Midbrain (tissue), 1 donor: ENCODE measurements around the gene JRKL.
A peak's percentile ranks its signal among the peaks of the same experiment; 100 is the strongest.

Experiments
- DNase-seq: peaks from one replicate; lab custom pipeline; 2025; lab: John Stamatoyannopoulos, UW

JRKL gene

DNA sequence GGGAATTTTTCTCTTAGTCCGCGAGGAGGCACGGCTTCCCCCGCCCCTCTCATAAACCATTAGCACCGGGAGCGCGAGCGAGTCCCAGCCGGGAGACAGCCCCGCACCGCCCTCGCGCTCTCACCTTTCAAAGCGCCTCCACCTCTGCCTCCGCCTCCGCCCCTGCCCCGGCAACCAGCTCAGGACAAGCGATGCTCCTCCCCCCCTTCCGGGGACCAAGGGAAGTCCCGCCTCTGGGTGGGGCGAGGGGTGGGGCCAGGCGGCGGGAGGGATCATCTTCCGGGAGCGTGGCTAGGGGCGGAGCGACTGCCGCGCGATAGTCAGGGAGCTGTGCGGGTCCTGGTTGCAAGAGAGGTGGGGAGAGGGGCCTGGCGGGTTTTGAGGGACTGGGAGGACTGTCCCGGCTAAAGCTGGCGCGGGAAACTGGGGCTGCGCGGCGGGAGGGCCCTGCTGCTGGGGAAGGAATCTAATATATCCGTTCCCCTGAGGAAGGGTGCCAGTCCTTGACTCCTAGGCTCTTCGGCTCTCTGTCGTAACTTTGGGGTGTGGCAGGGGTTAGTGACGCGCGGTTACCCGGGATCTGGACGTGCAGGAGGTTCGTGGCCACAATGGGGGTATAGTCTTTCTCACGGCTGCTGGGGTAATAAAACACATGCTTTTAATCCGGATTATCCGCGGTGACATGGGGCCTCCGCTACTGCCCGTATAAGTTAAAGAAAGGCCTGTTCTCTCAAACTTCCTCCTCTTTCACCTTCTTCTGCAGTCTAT is at the start of gene JRKL, which contains the start of gene CCDC82:
Gene JRKL, plus strand, starts transcription at position 294 of the 768 bp plus-strand sequence. CDS start 637 bp downstream, outside the sequence.
Gene CCDC82, minus strand, starts transcription at position 193 of the 768 bp plus-strand sequence. CDS start 5,165 bp downstream, outside the sequence.
- peak; percentile 96 for DNase-seq

DNA sequence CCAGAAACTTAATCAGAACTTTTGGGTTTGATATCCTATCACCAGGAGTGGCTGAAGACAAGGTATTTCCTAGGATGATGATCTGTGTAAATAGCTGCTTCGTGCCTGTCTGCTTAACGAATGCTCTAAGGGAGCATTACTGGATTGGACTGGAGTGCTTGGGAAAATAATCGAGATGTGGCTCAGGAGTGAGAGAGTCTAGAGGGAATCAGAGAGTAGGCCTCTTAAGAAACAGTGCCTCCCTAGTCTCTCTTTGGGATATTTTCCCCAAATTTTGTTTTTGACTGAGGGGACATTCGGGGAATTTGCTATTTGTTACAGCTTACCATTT is 49.3 kb upstream of the JRKL start:
- peak; percentile 34 for DNase-seq

DNA sequence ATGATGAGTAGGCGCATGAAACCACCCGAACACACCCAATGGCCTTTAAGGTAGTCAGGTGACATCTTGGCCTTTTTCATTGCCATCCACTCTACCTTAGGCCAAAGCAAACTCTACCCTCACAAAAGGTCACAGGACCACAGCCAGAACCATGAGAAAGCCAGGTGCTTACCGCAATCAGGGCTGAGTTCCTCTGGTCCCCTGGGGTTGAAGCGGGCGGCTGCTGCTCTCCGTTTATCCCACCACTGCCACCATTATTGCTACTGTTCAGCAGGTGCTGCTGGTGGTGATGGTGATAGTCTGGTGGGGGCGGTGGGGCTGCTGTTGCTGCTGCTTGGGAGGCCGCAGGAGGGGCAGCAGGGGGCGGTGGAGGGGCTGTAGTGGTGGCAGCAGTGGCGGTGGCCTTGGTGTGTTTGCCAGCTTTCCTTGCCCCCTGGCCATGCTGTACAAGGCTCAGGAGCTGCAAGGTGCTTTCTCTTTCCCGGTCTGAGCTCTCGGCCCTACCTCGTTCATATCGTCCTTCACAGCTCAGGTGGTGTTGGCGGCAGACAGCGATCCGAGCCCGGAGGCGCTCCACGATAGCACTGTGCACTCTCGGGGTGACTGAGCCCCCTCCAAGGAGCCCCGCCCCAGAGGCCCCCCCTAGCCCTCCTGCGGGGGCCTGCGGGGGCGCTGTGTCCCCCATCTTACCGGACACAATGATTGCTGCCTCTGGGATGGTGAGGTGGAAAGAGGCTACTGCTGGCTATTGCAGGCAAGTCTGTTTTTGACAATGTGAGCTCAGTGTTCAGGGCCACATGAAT is 48.4 kb upstream of the JRKL start:
- peak; percentile 72 for DNase-seq

DNA sequence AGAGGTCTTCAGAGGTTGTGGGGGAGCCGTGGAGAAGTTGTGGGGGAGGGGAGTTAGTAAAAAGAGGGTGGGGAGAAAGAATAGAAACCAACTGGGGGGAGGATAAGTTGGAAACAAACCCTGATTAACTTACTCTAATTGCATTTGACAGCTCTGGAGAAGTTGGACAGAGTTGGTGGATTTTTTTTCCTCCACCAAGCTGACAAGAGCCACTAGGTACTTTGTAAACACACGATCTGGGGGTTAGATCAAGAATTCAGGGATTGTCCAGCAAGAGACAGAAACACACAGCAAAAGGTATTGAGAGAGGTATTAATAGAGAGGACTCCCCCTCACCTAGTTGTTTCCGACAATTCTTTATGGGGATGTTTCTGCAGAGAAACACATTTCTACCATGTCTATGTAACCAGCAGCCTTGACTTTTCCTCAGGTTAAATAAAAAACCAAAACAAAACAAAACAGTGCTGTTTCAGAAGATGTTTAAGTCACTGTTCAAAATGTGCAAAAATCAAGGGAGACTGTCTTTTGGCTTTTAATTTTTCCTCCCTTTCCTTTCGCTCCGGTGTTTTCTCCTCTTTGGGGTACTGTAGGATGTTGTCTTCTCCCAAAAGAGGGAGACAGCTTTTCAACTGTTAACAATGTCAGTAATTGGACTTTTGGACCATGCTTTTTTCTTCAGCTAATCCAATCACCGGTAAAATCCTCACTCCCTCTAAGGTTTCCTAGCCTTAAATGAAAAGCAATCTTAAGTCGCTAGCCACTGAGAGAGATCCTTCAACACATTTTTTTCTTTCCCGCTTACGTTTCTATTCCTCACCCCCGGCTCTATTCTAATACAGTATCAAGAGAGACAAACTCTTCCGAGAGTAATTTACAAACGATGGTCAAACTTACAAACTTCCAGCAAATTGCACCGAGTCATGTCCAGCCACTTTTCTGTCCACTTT is 47.5 kb upstream of the JRKL start:
- peak; percentile 78 for DNase-seq

DNA sequence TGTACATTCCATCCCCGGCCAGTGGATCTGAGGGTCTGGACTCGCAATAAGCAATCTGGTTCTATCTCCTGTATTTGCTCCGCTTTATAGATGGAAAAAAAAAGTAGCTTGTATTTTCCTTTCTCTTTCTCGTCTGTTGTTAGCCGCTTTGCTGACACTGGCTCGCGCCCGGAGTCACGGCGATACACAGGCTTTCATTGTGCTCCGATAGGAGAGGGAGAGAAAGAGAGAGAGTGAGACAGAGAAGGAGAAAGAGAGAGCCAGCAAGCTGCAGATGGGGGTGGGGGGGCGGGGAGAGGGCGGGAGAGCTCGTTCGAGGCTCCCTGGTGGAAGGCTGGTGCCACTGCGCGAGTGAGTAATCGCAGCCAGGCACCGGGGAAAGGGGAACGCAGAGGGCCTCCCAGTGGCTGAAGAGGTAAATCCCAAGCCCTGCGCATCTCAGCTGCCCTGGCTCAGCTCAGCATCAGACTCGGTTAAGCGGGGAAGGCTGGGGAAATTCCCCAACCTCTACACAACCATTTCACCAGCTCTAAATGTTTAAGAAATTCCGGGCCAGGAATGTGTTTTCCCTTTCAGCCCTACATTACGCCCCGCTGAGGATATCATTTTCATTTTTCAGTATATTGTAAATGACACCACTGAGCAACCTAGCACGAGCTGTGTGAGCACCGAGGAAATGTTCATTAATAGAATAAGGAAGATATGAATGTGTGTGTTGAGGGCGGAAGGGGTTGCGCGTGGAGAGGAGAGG is 46.7 kb upstream of the JRKL start, which contains the start of gene MAML2:
Gene MAML2, minus strand, starts transcription at position 235 of the 751 bp plus-strand sequence. CDS start 1,300 bp downstream, outside the sequence.
- DNase-seq = peak; percentile 95

DNA sequence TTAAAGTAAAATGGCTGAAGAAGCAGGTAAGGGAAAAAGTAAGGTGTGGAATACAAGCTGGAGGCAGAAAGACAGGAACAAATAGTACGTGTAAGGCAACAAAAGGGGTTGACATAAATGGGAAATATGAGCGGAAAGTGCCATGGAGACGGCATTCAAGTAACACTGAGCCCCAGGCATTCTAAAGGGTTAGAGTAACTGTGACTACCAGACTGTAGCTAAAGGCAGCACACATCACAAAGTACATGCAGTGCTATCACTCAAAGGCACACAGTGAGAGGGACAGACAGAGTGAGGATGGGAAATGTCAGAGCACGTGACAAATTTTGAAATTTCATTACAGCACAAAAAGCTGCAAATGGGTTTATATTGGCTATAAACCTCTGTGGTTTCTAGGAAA is 33.0 kb upstream of the JRKL start:
- no peak for DNase-seq

DNA sequence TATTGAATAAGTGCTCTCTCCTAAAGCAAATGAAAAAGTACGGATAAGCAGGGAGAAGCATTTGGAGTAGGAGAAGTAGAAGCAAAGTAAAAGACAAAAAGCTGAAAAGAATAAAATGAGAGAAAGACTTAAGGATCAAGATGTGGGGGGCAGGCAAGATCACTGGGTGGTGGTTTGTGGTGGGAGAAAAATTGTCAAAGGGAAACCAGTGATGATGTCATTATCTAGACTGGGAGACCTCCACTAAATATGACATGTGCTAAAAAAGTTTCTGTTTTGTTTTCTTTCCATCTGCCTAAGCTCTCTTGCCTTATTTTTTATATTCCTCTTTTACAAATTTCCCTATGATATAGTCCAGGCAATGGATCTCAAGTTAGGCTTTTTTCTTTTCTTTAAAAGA is 32.0 kb upstream of the JRKL start:
- DNase-seq = no peak

DNA sequence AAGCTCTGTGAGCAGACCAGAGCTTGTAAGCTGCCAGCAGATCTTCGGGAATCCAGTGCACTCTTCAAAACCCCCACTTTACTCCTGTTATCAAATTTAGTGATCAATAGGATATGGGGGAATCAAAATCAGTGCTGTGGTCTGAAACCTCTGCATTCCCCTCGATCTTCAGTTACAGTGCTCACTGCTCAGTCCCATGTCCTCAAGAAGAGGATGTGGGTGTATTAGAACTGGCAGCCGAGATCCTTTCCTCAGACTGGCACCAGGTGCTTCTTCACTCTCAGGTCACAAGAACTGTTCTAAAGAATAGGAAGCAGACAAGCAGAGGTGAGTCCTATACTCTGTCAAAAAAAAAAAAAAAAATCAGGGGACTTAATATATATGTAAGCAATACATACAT is 31.5 kb upstream of the JRKL start:
- DNase-seq = no peak

DNA sequence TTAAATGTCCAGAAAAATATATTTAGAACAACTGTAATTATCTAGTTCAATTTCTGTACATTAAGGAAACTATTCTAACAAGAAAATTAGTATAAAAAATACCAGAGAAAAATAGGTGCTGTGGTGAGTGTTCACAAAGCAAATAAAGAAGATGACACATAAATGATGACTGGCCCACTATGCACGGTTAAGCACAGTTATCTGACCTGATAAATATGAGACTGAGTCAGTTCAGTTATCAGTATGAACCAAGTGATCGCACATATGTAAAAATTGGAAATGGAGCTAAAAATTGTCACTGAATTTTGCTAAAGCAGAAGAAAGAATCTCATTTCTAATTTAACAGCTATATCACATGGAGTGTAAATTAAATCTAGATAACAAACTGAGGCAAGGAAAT is 28.0 kb upstream of the JRKL start:
- DNase-seq = no peak

DNA sequence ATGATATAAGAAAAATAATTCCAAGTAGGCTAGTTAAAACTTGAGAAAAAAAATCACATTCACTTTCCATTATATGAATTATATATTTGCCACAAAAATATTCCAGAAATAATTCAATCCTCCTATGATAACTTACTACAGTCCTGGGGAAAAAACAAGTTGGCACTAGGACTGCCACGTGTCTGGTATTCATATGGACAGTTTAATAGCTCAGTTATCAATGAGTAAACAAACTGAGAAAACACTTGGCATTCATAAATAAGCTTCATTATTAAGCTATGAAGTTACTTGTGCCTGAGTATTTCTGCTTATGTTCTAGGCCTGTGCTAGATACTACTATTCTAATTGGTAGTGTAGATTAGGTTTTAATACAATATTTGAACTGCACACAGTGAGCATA is 24.3 kb upstream of the JRKL start:
- no peak for DNase-seq

DNA sequence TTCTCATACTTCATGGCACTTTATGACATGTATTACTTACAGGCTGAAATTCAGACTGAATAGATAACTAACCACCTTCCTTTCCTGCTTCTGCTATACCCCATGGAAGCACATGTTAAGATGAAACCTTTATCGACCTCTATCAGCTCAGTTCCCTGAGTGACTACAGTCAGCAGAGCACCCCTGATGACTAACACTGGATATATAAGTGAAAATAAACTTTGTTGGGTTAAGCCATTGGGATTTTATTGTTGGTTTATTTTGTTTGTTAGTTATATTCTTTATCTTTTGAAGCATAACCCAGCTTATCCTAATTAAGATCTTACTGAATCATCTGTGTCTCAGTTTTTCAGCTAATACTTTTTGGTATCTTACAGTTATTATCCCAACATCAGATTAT is 23.8 kb upstream of the JRKL start:
- no peak for DNase-seq

DNA sequence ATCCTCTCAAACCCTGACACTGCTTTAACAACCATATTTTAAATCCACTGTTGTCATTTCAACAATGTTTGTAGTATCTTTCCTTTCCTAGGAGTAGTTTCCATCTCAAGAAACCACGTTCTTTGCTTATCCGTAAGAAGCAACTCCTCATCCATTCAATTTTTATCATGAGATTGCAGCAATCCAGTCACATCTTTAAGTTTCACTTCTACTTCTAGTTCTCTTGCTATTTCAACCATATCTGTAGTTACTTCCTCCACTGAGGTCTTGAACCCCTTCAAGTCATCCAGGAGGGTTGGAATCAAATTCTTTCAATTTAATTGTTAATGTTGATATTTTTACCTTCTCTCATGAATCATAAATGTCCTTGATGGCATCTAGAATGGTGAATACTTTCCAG is 22.5 kb upstream of the JRKL start:
- no peak for DNase-seq

DNA sequence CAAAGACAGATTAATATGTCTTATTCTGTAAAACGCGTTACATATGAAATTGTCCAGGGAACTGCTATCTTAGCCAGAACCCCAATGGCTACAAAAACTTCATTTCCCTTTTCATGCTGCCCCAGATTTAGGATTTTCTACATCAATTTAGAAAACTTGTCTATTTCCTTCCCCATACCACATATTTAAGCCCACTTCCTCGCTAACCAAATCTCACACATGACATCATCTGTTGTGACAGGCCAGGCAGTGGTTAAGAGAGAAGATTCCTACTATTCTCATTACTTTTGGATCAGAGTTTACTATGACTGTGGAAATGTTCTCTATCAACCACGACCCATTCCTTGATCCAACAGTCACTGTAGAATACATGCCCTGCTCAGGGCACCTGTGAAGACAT is 16.0 kb upstream of the JRKL start:
- no peak for DNase-seq

DNA sequence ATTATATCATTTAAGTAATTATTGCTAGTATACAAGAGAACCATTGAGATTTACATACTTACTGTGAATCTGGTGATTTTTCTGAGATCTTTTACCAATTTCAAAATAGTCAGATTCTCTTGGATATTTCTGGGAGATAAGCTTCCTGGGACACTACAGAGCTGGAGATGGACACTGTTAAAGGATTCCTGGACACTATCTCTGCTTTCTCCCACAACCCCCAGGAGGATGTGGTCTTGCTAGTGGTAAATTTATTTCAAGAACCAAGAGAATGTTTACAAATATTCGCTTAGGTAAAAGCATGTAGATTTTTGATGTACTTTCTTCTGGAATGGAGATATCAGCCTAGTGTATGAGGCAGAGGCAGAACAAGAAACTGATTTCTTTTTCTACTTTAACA is 13.0 kb upstream of the JRKL start:
- no peak for DNase-seq

DNA sequence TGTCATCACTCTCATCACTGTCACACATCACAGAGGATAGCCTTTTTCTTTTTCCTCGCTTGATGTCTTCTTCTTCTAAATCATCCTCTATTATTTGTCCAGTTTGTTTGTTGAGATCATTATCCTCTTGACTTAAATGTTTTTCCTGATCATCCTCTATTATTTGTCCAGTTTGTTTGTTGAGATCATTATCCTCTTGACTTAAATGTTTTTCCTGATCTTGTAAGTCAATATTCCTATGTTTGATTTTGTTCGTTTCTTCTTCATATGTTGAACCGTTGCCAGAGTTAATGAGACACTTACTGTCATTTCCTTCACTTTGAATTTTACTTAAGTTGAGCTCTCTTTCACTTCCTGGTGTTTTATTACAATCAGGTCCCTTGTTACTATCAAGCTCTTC is 5.7 kb upstream of the JRKL start:
- no peak for DNase-seq

DNA sequence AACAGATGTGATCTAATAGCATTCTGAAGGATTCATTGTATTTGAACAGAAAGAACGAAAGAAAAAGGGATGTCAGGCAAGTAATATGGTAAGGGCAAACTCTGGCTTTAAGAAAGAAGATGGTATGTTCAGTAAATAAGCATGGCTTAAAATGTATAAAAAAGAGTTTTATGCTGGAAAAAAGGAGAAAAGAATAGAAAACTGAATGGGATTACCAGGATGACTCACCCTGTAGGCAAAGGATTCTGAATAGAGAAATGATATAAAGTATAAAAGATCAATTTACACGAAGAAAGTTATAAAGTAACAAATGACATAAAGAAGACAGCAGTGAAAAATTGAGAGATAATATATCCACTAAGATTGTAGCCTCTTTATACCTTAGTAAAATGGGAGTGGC is 4.6 kb upstream of the JRKL start:
- DNase-seq = no peak

DNA sequence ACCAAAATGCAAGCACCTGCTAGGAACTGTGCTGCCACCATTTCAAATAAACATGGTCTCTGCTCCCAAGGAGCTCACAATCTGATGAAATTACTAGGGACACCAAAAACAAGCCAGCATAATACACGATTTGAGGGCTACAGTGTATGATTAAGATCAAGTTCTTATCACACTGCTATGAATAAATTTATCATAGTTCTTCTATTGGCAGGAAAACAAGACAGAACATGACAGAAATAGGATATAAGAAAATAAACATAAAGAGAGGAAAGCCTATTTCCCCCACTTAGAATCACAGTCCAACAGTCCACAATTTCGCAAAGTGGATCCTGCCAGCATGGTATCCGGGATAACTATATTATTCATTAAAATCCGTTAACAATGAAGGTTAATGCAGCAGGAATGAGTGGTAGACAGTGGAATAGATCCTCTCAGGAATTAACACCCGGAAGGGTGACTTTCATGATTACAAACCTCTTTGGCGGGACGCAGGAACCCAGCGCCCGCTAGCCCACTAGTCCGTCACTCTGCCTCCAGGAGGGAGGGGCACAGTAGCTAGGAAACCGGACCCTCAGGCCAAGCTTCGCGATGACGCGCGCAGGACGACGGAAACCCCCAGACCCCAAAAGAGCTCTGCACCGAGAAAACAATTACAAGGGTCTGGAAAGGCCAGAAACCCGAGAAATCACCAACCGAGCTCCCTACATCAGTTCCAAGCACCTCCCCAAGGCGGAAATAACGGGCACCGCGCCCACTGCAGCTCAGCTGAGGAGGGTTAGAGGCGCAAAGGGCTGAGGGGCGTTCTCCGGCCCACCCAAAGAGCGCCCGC is 708 bp upstream of the JRKL start:
- peak; percentile 18 for DNase-seq

DNA sequence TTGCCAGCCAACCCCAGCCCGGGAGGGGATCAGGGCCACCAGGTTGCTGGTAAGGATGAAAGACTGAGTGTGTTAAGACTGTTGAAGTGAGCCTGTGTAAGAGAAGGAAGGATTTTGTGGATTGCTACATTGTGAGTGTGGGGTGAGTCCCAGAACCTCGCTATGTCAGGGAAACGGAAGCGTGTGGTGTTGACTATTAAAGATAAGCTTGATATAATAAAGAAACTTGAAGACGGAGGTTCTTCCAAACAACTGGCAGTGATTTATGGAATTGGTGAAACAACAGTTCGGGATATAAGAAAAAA is 627 bp downstream of the JRKL start:
- DNase-seq = no peak

DNA sequence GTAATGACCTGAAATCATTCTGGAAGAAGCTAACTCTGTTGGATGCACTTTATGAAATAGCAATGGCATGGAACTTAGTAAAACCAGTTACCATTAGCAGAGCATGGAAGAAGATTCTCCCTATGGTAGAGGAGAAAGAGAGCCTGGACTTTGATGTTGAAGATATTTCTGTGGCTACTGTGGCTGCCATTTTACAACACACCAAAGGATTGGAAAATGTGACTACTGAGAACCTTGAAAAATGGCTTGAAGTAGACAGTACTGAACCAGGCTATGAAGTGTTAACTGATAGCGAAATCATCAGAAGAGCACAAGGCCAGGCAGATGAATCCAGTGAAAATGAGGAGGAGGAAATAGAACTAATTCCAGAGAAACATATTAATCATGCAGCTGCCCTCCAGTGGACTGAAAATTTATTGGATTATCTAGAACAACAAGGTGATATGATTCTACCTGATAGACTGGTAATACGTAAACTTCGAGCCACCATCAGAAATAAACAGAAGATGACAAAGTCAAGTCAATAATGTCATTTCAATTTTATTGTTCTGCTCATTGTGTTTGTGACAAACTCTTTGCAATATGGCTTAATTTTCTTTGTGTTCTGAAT is 2.0 kb downstream of the JRKL start:
- no peak for DNase-seq

DNA sequence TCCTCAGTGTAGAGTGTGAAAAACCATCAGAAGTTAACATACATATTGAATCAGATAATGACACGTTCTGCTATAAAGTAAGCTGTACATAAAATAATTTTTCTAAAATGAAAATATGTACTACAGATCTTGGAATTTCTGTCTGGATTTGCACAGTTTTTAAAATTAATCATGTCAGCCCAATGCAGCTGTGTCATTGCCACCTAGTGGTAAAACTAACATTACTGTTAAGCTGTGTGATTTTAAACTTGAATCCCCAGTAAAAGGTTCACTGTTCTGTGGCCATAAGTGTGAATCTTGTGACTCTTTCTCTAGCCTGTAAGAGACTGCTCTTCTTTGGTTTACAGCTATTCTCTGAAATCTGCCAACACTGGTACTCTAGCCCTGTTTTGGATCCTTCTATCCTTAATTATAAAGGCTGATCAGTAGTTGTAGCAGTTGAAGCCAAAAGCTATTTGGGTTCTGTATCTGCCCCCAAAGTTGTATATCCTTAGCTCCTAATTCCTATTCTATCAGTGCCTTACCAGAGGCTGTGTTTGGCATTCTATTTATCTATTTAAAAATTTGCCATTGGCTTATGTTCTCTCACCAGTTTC is 4.0 kb downstream of the JRKL start:
- peak; percentile 54 for DNase-seq
